GM19455 (cell line): ENCODE results near the gene NT5DC1.
"Not testable (repeated sequence)": the region's sequence is repeated elsewhere in the genome, so short reads cannot be mapped to it uniquely, and the experiment has no call there.

Experiments used
- ATAC-seq: cut with Tn5 transposase; IDR thresholded peaks from one replicate; pipeline ENCODE4 v1.9.1; 2021; ENCODE audit not compliant: unreplicated experiment

Gene NT5DC1

GRCh38 chr6:116268589-116269293 is 168.1 kb downstream of the NT5DC1 start:
- ATAC-seq: peak; percentile 87

DNA sequence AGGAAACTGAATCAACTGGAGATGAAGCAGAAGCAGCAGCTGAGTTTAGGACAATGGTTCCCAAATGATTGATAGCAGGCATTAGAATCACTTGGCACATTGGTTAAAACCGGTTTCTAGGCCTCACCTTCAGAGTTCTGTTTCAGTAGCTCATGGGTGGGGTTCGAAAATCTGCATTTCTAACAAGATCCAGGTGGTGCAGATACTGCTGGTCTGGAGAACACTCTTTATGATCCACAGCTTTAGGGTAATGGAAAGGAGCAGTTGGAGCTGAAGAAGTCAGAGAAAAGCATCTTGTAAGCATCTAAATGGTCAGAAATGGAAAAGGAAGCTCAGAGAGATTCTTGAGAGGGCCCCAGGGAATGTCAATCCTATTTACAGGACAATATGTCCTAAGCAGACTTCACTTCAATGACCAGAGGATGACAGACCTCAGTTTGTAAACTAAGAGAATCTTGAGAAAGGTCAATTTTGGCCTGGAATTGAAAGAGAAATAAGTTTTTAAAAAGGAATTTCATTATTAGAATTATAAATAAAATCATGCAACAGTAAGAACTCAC is 170.6 kb downstream of the NT5DC1 start:
- no peak for ATAC-seq

DNA sequence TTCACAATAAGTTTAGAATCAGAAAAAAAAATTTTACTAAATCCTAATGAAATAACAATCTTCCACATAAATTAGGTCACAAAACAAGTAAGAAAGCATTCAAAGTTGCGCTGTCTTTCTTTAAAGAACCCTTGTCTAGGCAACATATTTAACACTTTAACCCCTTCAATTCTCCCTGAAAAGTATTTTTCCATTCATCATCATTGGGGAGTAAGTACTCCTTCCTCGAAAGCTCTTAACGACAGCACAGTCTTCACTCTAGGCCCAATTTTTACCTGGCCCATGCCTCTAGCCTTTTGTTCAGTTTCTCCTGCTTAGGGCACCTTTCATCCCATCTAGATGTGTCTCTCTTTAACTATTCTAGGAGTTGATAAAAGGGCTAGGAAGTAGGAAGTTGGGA is 176.5 kb downstream of the NT5DC1 start:
- no peak for ATAC-seq

- no peak for ATAC-seq
Measured at GRCh38 chr6:116278481-116278829, 177.8 kb downstream of the NT5DC1 start.

- no peak for ATAC-seq
Measured at GRCh38 chr6:116278854-116279231, 178.2 kb downstream of the NT5DC1 start.

GRCh38 chr6:116279232-116280160 is 178.8 kb downstream of the NT5DC1 start, which contains the start of gene TSPYL1:
Gene TSPYL1, minus strand, starts transcription at chr6:116279930. Its CDS starts 100 bp downstream, at chr6:116279830.
- ATAC-seq: peak; percentile 96

DNA sequence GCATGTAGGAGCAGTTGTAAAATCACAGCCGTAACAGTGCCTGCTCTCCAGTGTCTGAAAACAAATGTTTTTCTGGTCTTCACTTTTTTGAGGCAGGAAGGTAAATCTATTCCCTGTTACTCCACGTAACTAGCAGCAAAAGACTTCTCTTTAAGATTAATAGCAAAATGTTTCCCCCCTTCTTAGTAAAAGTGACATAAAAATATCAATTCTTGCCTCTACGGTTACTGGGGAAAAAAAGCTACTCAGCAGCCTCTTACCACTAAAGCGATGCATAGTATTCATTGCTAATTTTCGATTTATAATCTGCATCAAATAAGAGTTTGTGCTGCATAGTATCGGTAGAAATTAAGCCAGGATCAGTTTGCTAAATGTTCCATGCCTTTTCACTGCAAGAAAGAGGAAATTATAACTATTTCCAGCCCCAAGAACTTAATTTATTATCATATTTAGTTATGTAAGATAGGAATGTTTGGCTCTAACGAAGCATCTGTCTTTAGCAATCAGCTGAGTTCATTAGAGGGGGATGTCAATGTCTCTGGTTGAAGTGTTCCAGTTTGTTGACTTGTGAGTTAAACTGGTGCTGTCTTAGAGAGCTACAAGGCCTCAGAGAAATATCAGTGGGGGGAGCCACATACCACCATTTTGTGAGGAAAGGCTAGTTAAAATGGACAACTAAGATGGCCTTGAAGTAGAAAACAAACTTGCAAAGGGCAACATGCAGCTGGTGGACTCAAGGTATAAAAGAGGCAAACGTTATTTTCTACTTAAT is 179.7 kb downstream of the NT5DC1 start:
- ATAC-seq: no peak

GRCh38 chr6:116280933-116281316 is 180.3 kb downstream of the NT5DC1 start:
- no peak for ATAC-seq

DNA sequence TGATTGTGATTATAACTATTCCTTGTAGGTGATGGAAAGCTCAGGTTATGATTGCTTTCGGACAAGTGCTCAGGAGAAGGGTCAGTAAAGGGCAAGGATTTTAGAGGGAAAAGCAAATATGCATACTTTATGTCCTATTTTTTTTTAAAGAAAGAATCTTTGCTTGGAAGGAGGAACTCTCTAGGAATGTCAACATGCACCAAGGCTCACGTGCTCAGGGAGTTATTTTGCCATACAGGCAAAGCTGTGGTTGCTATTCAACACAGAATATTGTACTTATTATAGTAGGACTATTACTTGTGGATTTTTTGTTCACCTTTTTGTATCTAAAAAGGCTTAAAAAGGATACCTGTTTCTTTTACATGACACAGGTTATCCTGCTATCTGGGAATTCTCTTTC is 182.0 kb downstream of the NT5DC1 start:
- no peak for ATAC-seq

GRCh38 chr6:116283191-116283590 is 182.5 kb downstream of the NT5DC1 start:
- ATAC-seq: no peak

DNA sequence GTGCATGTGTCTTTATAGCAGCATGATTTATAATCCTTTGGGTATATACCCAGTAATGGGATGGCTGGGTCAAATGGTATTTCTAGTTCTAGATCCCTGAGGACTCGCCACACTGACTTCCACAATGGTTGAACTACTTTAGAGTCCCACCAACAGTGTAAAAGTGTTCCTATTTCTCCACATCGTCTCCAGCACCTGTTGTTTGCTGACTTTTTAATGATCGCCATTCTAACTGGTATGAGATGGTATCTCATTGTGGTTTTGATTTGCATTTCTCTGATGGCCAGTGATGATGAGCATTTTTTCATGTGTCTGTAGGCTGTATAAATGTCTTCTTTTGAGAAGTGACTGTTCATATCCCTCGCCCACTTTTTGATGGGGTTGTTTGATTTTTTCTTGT is 184.3 kb downstream of the NT5DC1 start:
- not testable (repeated sequence) for ATAC-seq

GRCh38 chr6:116286773-116287358 is 186.2 kb downstream of the NT5DC1 start:
- no peak for ATAC-seq

DNA sequence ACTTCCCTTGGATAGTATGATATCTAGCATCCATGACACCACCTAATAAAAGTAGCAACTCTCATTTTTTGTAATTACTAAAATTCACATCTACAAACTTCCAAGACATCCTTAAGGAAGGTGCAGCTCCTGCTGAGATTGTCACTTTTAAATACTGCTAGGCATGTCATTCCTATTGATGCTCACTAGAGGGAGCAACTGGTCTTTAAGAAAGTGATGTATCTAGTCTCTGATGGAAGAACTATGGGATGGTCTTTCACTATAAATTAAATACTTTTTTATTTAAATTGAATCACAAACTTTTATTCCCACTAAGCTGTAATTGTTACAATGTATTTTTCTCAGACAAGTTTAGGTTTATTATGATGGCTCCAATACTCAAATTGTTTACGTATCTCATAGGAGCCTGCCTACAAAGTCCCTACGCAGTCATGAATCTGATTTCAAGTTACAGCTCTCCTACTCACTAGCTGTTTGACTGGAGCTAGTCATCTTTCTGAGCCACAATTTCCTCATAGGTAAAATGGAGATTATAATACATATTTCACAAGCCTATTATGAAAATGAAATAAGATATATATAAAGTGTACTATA is 187.1 kb downstream of the NT5DC1 start:
- peak; percentile 53 for ATAC-seq

GRCh38 chr6:116289876-116290275 is 189.2 kb downstream of the NT5DC1 start:
- ATAC-seq: no peak

DNA sequence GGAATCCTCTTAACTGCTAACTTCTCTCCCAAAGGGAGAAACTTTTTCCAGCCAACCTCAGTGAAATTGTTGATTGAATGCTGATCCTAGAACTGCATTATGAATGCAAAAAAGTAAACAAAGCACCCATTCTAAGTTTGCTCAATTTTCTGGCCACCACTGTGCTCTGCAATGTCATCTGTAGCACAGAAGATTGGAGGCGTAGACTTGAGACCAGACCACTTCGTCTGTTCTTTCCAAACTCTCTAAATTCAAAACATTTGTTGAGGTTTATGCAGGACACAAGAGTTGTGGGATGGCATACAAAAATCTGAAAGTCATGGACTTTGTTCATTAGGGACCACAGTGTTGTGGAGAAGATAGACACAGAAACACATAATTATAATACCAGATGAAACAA is 190.1 kb downstream of the NT5DC1 start:
- ATAC-seq: no peak

DNA sequence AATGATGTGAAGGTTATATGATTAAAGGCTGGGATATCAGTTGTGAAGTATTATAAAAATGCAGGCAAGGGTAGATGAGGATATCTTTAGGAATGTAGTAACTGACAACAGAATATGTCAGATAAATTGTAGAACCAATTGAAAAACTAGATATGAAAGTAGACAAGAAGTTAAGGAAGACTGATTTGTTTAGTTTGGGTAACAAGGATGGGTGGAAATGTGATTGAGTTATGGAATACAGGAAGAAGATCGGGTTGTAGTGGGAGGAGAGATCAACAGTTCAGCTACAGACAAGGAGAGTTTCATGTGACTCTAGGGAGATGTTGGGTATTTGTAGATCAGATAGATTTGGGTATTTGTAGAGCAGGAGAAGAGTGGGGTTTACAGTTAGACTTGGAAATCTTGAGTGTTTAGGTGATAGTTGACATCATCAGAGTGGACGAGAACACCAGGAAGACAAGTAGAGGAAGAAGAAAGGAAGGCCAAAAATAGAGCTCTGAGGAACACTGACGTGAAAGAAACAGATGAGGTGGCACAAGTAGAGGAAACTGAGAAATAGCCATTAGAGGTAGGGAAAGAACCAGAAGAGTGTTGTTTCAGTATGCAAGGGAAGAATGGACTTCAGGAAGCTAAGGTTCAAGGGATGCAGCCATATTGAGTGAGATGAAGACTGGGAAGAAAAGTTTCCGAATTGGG is 191.2 kb downstream of the NT5DC1 start:
- ATAC-seq: no peak

DNA sequence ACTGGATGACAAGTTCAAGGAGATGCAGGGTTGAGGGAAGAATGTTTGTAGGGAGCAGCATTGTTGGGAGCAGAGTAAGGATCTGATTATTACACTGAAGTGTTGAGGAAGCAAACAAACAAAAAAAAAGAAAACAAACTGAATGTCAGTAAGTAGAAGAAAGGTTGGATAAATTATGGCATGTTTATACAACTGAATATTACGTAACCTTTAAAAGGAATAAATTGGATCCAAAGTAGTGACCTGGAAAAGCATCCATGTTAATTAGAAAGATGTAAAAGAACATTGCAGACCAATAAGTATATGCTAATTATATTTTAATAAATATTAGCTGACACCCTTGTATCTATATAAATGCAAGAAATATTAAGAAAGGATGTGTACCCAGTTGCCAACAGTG is 191.9 kb downstream of the NT5DC1 start:
- no peak for ATAC-seq

- ATAC-seq: no peak
Measured at GRCh38 chr6:116298273-116298672, 197.6 kb downstream of the NT5DC1 start.

DNA sequence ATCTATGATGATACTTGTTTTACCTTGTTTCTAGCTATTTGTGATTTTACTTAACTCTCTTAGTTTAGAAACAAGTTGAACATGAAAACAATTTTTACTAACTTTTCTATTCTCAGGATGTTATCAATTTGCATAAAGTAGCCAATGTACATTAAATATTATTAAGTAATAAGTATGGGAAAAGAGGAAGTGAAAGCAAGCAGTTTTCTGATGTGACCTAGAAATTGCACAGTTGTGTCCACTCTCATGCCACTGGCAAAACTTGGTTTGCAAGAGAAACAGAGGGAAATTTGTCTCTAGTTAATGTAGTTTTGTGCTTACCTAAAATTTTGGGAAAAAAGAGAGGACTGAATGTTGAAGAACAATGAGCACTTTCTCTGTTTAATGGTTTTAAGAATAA is 198.3 kb downstream of the NT5DC1 start:
- no peak for ATAC-seq
